A673 (cell line): ENCODE data around the gene CEACAM16.

Experiments used
- CTCF ChIP-seq: fragments of 300-800, 200-600 bp; sonication (generic); conservative IDR thresholded peaks from 2 replicates; pipeline ENCODE4 v1.5.1; 2017; ENCODE audit warnings: low read depth, mild to moderate bottlenecking, antibody characterized with exemption, low read length, moderate library complexity, mixed read lengths
- EZH2 ChIP-seq: fragments of 200-600 bp; sonication (generic); IDR thresholded peaks from 2 replicates; pipeline ENCODE4 v1.6.1; 2017; ENCODE audit warnings: borderline replicate concordance, low read depth, mild to moderate bottlenecking, mixed read lengths, antibody characterized with exemption, low read length; ENCODE audit not compliant: poor library complexity, severe bottlenecking

- TF ChIP-seq CTCF = no peak
- no peak for TF ChIP-seq EZH2
Observed at GRCh38 chr19:44735011-44735410, 36.1 kb downstream of the CEACAM16 start.
